Body of pancreas (tissue), 4 donors: ENCODE measurements around the gene TSC22D2.

Source experiments
- CTCF ChIP-seq, 7 experiments: fragments of 450-650 bp in 4 of 7; fragments of 200-600 bp in 3 of 7; sonication (generic) in 3 of 7; IDR thresholded peaks; one replicate each; pipeline ENCODE4 v1.5.1; 2016 to 2019; ENCODE audit warnings: antibody characterized with exemption in 7 of 7
- POLR2A ChIP-seq, 3 donors: fragments of 450-650 bp; IDR thresholded peaks; one replicate each; pipeline ENCODE4 v1.6.1; 2016; ENCODE audit warnings: antibody characterized with exemption in 3 of 3, mild to moderate bottlenecking in 2 of 3

- TF ChIP-seq CTCF (IDR thresholded peaks at IDR 0.05) (no peak), POLR2A (IDR thresholded peaks at IDR 0.05) (no peak)
Observed at GRCh38 chr3:150385296-150386242, 22.5 kb upstream of the TSC22D2 start.
